Gastroesophageal sphincter (tissue), 4 donors: ENCODE results near the gene ATF5. TPM values are rescaled to one million over a fixed set of nuclear protein-coding genes. Genes with fewer than 3 reads are reported as not detected.
A peak's percentile ranks its signal among the peaks of the same experiment; 100 is the strongest.

ENCODE experiments used
- ATAC-seq: fragments of 150-250 bp; one replicate; pipeline ENCODE4 v1.9.1; 2016; ENCODE audit warnings: mild to moderate bottlenecking, moderate library complexity
- H3K27ac ChIP-seq, 4 donors: fragments of 200-600 bp; sonication (generic) in 3 of 4; 1 replicate in 3 of 4; 2 replicates in 1 of 4; pipeline ENCODE4 v1.5.1; 2016 to 2019
- H3K27me3 ChIP-seq: fragments of 200-600 bp; sonication (generic); one replicate; pipeline ENCODE4 v1.5.1; 2019
- H3K36me3 ChIP-seq, 2 donors: fragments of 200-600 bp; sonication (generic); one replicate each; pipeline ENCODE4 v1.5.1; 2019; ENCODE audit warnings: control low read depth in 1 of 2
- H3K4me1 ChIP-seq, 3 donors: fragments of 200-600 bp; sonication (generic); 1 replicate in 2 of 3; 2 replicates in 1 of 3; pipeline ENCODE4 v1.5.1; 2016 to 2019; ENCODE audit warnings: control low read depth in 2 of 3
- H3K4me3 ChIP-seq, 2 donors: fragments of 200-600 bp; sonication (generic); one replicate each; pipeline ENCODE4 v1.5.1; 2019; ENCODE audit warnings: mild to moderate bottlenecking in 1 of 2, moderate library complexity in 1 of 2
- H3K9me3 ChIP-seq, 3 donors: fragments of 200-600 bp; sonication (generic); one replicate each; pipeline ENCODE4 v1.5.1; 2017 to 2019; ENCODE audit warnings: control low read depth in 2 of 3
- EP300 ChIP-seq: sonication (generic); formaldehyde crosslinking; IDR thresholded peaks from one replicate; pipeline ENCODE4 v1.6.1; 2017; ENCODE audit warnings: antibody characterized with exemption, mild to moderate bottlenecking
- POLR2A ChIP-seq, 2 donors: fragments of 450-650 bp; IDR thresholded peaks; one replicate each; pipeline ENCODE4 v1.6.1; 2017; ENCODE audit warnings: antibody characterized with exemption in 2 of 2, mild to moderate bottlenecking in 2 of 2, moderate library complexity in 1 of 2
- POLR2AphosphoS5 ChIP-seq: sonication (generic); formaldehyde crosslinking; IDR thresholded peaks from one replicate; pipeline ENCODE4 v1.6.1; 2017; ENCODE audit warnings: antibody characterized with exemption
- WGBS, 2 donors: methylation state at CpG; one replicate each; pipeline ENCODE4 v1.1.5; 2018; ENCODE audit warnings: low coverage in 1 of 2; 5-methylcytosine and 5-hydroxymethylcytosine counted together
- total RNA-seq, 4 donors: library from RNA; depleted of rRNA; stranded (reverse); fragments of >200 nt; gene quantifications; one replicate each; pipeline ENCODE4 v1.1.0, GENCODE V29; 2016
- TF ChIP-seq, protein P1 (sequence below), 4 experiments: fragments of 200-600 bp in 2 of 4; fragments of 450-650 bp in 2 of 4; sonication (generic) in 1 of 4; IDR thresholded peaks; one replicate each; pipeline ENCODE4 v1.5.1; 2017 to 2019; ENCODE audit warnings: antibody characterized with exemption in 4 of 4, mild to moderate bottlenecking in 2 of 4, moderate library complexity in 2 of 4

Gene ATF5
- total RNA-seq, 4 donors from 2014 or later = 12.3 to 22.7 (median 16.7) TPM

DNA sequence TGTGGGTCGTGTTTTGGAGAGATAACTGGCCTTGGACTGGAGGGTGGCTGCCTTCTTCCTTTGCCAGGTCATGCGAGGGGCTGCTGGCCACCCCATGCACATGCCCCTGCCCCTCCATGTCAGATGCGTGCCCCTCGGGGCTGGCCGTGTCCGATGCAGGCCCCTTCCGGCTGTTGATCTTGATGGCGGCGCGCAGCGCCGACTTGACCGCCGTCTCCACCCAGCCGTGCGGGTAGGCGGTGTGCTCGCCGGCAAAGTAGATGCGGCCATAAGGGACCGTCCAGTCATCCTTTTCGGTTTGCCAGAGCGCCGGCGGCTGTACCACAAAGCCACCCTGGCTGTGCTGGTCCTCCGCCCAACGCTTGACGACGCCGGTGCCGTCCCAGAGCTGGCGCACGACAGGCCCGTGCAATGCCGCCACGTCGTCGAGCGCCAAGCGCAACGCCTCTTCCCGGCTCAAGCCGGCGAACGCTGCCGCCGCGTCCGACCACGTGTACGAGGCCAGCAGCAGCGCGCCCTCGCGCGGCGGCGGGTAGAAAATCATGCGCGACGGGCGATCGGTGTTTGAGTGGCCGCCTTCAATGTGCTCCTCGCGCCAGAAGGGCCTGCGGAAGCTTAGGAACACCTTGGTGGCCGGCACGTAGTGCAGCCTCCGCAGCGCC lies 39.2 kb upstream of the ATF5 start:
- peak overlapping the region in 1 of 2 donors; percentile 35 for H3K4me3 ChIP-seq
- TF ChIP-seq, protein P1, sequence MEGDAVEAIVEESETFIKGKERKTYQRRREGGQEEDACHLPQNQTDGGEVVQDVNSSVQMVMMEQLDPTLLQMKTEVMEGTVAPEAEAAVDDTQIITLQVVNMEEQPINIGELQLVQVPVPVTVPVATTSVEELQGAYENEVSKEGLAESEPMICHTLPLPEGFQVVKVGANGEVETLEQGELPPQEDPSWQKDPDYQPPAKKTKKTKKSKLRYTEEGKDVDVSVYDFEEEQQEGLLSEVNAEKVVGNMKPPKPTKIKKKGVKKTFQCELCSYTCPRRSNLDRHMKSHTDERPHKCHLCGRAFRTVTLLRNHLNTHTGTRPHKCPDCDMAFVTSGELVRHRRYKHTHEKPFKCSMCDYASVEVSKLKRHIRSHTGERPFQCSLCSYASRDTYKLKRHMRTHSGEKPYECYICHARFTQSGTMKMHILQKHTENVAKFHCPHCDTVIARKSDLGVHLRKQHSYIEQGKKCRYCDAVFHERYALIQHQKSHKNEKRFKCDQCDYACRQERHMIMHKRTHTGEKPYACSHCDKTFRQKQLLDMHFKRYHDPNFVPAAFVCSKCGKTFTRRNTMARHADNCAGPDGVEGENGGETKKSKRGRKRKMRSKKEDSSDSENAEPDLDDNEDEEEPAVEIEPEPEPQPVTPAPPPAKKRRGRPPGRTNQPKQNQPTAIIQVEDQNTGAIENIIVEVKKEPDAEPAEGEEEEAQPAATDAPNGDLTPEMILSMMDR (IDR thresholded peaks at IDR 0.05) = peak in 3 of 4 experiments; percentile 72 to 81 (median 79)
- peak; percentile 55 for TF ChIP-seq POLR2AphosphoS5
- TF ChIP-seq POLR2A (IDR thresholded peaks at IDR 0.05) = no peak
- TF ChIP-seq EP300 = no peak
- peaks cover 0 to 46% of the 10 kb centered on the region in 2 donors for H3K36me3 ChIP-seq
- no peaks in the 10 kb centered on the region for H3K9me3 ChIP-seq
- H3K27ac ChIP-seq = no peak overlapping the region
- WGBS, 2 donors = 79% methylated on average over 7 of the region's 71 CpGs; no CpG with 5 or more reads in 1 of the 2 donors
- H3K4me1 ChIP-seq = peaks cover 0 to 17% (median 11%) of the 10 kb centered on the region in 3 donors
- peak; percentile 79 for ATAC-seq
- H3K27me3 ChIP-seq = peaks cover 34% of the 10 kb centered on the region

DNA sequence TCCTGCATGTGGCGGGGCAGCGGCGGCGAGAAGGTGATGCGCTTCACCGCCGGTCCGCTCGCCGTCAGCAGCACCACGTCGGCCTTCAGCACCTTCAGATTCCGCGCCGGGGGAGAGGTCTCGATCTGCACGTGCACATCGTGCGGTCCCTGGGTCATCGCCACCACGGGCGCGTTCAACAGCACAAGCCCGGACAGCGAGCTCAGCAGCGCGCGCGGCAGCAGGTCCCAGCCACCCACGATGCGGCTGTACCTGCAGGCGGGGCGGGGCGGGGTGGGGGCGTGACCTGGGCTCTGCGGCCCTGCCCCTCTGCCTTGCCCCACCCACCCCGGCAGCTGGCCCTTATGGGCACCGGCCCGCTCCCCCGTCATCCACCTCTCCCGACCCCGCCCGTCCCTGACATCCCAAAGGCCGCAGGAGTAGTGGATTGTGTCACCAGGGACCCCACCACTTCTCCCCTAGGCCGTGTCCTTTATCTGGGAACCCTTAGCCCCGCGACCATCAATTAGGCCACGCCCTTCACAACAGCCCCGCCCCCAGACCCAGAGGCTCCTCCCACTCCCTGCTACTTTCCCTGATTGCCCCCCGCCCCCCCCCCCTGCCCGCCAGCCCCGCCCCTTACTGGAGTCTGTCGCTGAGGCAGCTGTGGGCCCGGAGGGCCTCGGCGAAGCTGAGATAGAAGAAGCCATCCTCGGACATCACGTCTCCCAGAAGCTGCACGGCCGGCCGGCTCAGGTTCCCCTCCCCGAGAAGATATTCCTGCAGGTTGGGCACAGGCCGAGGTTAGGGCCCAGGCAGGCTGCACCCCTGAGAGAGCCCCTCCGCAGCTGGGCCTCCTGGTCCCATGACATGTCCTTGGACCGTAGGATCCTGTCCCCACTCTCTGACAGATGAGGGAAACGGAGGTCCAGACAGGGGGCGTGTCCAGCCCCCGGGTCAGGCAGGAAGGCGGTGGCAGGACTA lies 38.4 kb upstream of the ATF5 start:
- TF ChIP-seq EP300 (no peak), POLR2A (IDR thresholded peaks at IDR 0.05) (no peak), POLR2AphosphoS5 (no peak)
- TF ChIP-seq, protein P1 (IDR thresholded peaks at IDR 0.05) = no peak

DNA sequence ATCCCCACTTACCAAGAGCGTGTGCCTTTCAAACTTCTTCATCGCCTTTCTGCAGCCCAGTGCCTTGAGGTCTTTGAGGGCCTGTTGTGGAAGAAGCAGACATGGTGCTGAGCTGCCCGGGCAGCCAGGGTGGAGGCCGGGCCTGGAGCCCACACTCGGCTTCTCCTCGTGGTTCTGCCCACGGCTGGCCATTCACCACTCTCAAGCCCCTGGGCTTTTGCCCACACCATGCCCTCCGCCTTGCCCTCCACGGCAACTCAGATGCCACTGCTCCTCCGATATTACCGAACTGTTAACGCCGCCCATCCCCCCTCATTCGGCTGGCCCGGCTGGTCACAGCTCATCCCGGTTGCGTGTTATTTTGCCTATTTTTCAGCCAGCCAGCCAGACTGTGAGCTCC lies 37.6 kb upstream of the ATF5 start:
- no peak for ATAC-seq
- Histone ChIP-seq H3K4me1 (peaks cover 0 to 17% (median 11%) of the 10 kb centered on the region in 3 donors), H3K27ac (no peak overlapping the region), H3K9me3 (no peaks in the 10 kb centered on the region), H3K36me3 (peaks cover 0 to 30% of the 10 kb centered on the region in 2 donors), H3K27me3 (peaks cover 34% of the 10 kb centered on the region), H3K4me3 (no peak overlapping the region)
- WGBS, 2 donors = 52 to 82% methylated on average over 7 to 14 of the region's 17 CpGs
- TF ChIP-seq EP300 (no peak), POLR2A (IDR thresholded peaks at IDR 0.05) (no peak), POLR2AphosphoS5 (no peak)
- TF ChIP-seq, protein P1 (IDR thresholded peaks at IDR 0.05) = no peak

More for the DNA sequence above, 38.4 kb upstream of the ATF5 start:
- Histone ChIP-seq H3K36me3 (peaks cover 0 to 37% of the 10 kb centered on the region in 2 donors), H3K27me3 (peaks cover 34% of the 10 kb centered on the region), H3K4me1 (peaks cover 0 to 17% (median 11%) of the 10 kb centered on the region in 3 donors), H3K4me3 (peak overlapping the region in 1 of 2 donors; percentile 35), H3K9me3 (no peaks in the 10 kb centered on the region), H3K27ac (no peak overlapping the region)
- ATAC-seq = peak; percentile 40
- WGBS, 2 donors = 6 to 8% methylated on average over 4 to 7 of the region's 69 CpGs

DNA sequence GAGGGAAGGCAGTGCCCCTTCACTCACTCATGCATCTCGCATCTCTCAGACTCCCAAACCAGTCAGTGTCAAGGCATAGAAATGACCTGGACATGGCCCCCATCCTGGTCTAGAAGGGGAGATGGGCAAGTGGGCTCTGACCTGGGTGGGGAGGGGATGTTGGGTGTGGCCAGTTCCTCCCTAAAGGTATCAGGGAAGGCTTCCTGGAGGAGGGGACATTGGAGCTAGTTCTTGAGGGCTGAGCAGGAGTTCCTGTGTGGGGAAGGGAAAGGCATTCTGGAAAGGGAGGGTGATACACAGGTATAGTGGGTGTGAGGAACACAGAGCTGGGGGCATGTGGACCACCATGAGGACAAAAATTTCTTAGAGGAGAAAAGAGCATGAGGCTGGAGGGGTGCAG lies 36.3 kb upstream of the ATF5 start:
- Histone ChIP-seq H3K4me1 (peaks cover 0 to 29% (median 11%) of the 10 kb centered on the region in 3 donors), H3K36me3 (peaks cover 0 to 17% of the 10 kb centered on the region in 2 donors), H3K27ac (no peak overlapping the region), H3K9me3 (no peaks in the 10 kb centered on the region), H3K27me3 (peaks cover 34% of the 10 kb centered on the region), H3K4me3 (no peak overlapping the region)
- 80% methylated on average over 1 of the region's 1 CpG; no CpG with 5 or more reads in 1 of the 2 donors for WGBS, 2 donors
- no peak for ATAC-seq
- TF ChIP-seq POLR2AphosphoS5 = no peak
- no peak for TF ChIP-seq POLR2A (IDR thresholded peaks at IDR 0.05)
- TF ChIP-seq, protein P1 (IDR thresholded peaks at IDR 0.05) = no peak
- no peak for TF ChIP-seq EP300
